ENCODE results near the gene NKAIN1.
"Not testable (repeated sequence)": the region's sequence is repeated elsewhere in the genome, so short reads cannot be mapped to it uniquely, and the experiment has no call there.

The NKAIN1 gene

GRCh38 chr1:31180338-31180737 lies 59.3 kb downstream of the NKAIN1 start:
- TF ChIP-seq CTCF (IDR thresholded peaks at IDR 0.05; ENCODE audit: low read depth, low read length), result no peak
- Histone ChIP-seq H3K4me3 (ENCODE audit: low read depth, low read length) (no peak overlapping the region), H3K9me3 (no peaks in the 10 kb centered on the region), H3K4me1 (no peaks in the 10 kb centered on the region), H3K36me3 (no peaks in the 10 kb centered on the region; the same call in 1 of the 2 replicates), H3K27me3 (no peaks in the 10 kb centered on the region)
- DNase-seq, result no peak

GRCh38 chr1:31176291-31176690 lies 63.4 kb downstream of the NKAIN1 start:
- not testable (repeated sequence) for H3K9me3 ChIP-seq; H3K4me3 ChIP-seq (ENCODE audit: low read depth, low read length); DNase-seq; H3K4me1 ChIP-seq; H3K36me3 ChIP-seq; H3K27me3 ChIP-seq

- H3K36me3 ChIP-seq, result no peaks in the 10 kb centered on the region
- no peak overlapping the region for H3K4me3 ChIP-seq (ENCODE audit: low read depth, low read length)
- H3K9me3 ChIP-seq, result no peaks in the 10 kb centered on the region
- H3K4me1 ChIP-seq, result no peaks in the 10 kb centered on the region; the same call in 1 of the 2 replicates
- no peak for DNase-seq
- no peak for TF ChIP-seq CTCF (IDR thresholded peaks at IDR 0.05; ENCODE audit: low read depth, low read length)
- no peaks in the 10 kb centered on the region for H3K27me3 ChIP-seq
These were observed 69.3 kb downstream of the NKAIN1 start for GRCh38 chr1:31170486-31170735.

GRCh38 chr1:31166462-31166861 lies 73.2 kb downstream of the NKAIN1 start:
- H3K4me3 ChIP-seq (ENCODE audit: low read depth, low read length), result no peak overlapping the region
- H3K27me3 ChIP-seq, result no peaks in the 10 kb centered on the region
- DNase-seq, result no peak
- no peaks in the 10 kb centered on the region for H3K4me1 ChIP-seq
- TF ChIP-seq CTCF (IDR thresholded peaks at IDR 0.05; ENCODE audit: low read depth, low read length), result no peak
- H3K36me3 ChIP-seq, result no peaks in the 10 kb centered on the region
- H3K9me3 ChIP-seq, result no peaks in the 10 kb centered on the region

- no peaks in the 10 kb centered on the region for H3K9me3 ChIP-seq
- H3K4me1 ChIP-seq, result no peaks in the 10 kb centered on the region
- DNase-seq, result no peak
- no peaks in the 10 kb centered on the region for H3K36me3 ChIP-seq
- H3K4me3 ChIP-seq (ENCODE audit: low read depth, low read length), result no peak overlapping the region
- H3K27me3 ChIP-seq, result no peaks in the 10 kb centered on the region
- no peak for TF ChIP-seq CTCF (IDR thresholded peaks at IDR 0.05; ENCODE audit: low read depth, low read length)
These were observed 75.4 kb downstream of the NKAIN1 start for GRCh38 chr1:31164291-31164690.

- TF ChIP-seq CTCF (IDR thresholded peaks at IDR 0.05; ENCODE audit: low read depth, low read length), result no peak
- H3K36me3 ChIP-seq, result no peaks in the 10 kb centered on the region
- H3K27me3 ChIP-seq, result no peaks in the 10 kb centered on the region
- H3K9me3 ChIP-seq, result no peaks in the 10 kb centered on the region
- no peak overlapping the region for H3K4me3 ChIP-seq (ENCODE audit: low read depth, low read length)
- DNase-seq, result no peak
- no peaks in the 10 kb centered on the region for H3K4me1 ChIP-seq
These were observed 75.8 kb downstream of the NKAIN1 start for GRCh38 chr1:31163866-31164265.

- Histone ChIP-seq H3K9me3 (no peaks in the 10 kb centered on the region), H3K4me3 (ENCODE audit: low read depth, low read length) (no peak overlapping the region), H3K27me3 (no peaks in the 10 kb centered on the region), H3K36me3 (no peaks in the 10 kb centered on the region), H3K4me1 (no peaks in the 10 kb centered on the region)
- DNase-seq, result no peak
- no peak for TF ChIP-seq CTCF (IDR thresholded peaks at IDR 0.05; ENCODE audit: low read depth, low read length)
These were observed 78.1 kb downstream of the NKAIN1 start for GRCh38 chr1:31161571-31161970.
